Ishikawa (cell line): ENCODE measurements around the gene FAM216B.

Source experiments
- CEBPB ChIP-seq: IDR thresholded peaks from 2 replicates; pipeline ENCODE4 v1.6.1; 2012
- CREB1 ChIP-seq: IDR thresholded peaks from 2 replicates; pipeline ENCODE4 v1.6.1; 2012; ENCODE audit warnings: low read depth
- EGR1 ChIP-seq: IDR thresholded peaks from 2 replicates; pipeline ENCODE4 v1.6.1; 2012
- EP300 ChIP-seq: IDR thresholded peaks from 2 replicates; pipeline ENCODE4 v1.6.1; 2012; ENCODE audit warnings: borderline replicate concordance
- FOXM1 ChIP-seq: IDR thresholded peaks from 2 replicates; pipeline ENCODE4 v1.6.1; 2012; ENCODE audit warnings: low read depth, borderline replicate concordance
- NFIC ChIP-seq: IDR thresholded peaks from 2 replicates; pipeline ENCODE4 v1.6.1; 2012
- RAD21 ChIP-seq: IDR thresholded peaks from 2 replicates; pipeline ENCODE4 v1.6.1; 2012; ENCODE audit warnings: low read depth
- TAF1 ChIP-seq: IDR thresholded peaks from 2 replicates; pipeline ENCODE4 v1.6.1; 2012; ENCODE audit warnings: low read depth, mild to moderate bottlenecking
- TCF12 ChIP-seq: IDR thresholded peaks from 2 replicates; pipeline ENCODE4 v1.6.1; 2012; ENCODE audit warnings: low read depth
- TEAD4 ChIP-seq: IDR thresholded peaks from 2 replicates; pipeline ENCODE4 v1.6.1; 2012
- YY1 ChIP-seq: IDR thresholded peaks from 2 replicates; pipeline ENCODE4 v1.6.1; 2012; ENCODE audit warnings: low read depth
- ZBTB7A ChIP-seq: IDR thresholded peaks from 2 replicates; pipeline ENCODE4 v1.6.1; 2012; ENCODE audit warnings: low read depth
- TF ChIP-seq, protein P1 (sequence below): IDR thresholded peaks from 2 replicates; pipeline ENCODE4 v1.6.1; 2012
- TF ChIP-seq, protein P2 (sequence below): IDR thresholded peaks from 2 replicates; pipeline ENCODE4 v1.6.1; 2012; ENCODE audit warnings: low read depth, mild to moderate bottlenecking
- TF ChIP-seq, protein P3 (sequence below): IDR thresholded peaks from 2 replicates; pipeline ENCODE4 v1.6.1; 2012

FAM216B gene

DNA sequence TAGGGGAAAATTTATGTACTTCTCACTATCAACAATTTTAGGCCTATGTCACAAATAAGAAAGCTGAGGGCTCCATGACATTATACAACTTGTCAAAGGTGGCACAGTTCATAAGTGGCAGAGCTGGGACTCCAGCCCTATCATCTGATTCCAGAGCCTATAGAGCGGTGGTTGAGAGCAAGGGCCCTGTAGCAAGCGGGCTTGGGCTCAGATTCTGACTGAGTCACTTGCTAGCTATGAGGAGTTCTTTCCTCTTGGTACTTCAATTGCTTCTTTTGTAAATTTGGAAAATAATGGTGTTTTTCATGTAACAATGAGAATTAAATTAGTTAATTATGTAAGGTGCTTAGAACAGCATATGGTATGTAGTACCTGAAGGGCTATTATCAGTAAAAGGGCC is 28.7 kb upstream of the FAM216B start:
- no peak for TF ChIP-seq ZBTB7A
- no peak for TF ChIP-seq FOXM1
- no peak for TF ChIP-seq RAD21
- no peak for TF ChIP-seq EP300
- no peak for TF ChIP-seq TEAD4
- TF ChIP-seq, protein P1, sequence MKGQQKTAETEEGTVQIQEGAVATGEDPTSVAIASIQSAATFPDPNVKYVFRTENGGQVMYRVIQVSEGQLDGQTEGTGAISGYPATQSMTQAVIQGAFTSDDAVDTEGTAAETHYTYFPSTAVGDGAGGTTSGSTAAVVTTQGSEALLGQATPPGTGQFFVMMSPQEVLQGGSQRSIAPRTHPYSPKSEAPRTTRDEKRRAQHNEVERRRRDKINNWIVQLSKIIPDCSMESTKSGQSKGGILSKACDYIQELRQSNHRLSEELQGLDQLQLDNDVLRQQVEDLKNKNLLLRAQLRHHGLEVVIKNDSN: no peak
- TF ChIP-seq TCF12: no peak
- TF ChIP-seq TAF1: no peak
- no peak for TF ChIP-seq EGR1
- TF ChIP-seq CEBPB: no peak
- TF ChIP-seq YY1: no peak
- TF ChIP-seq CREB1: no peak
- no peak for TF ChIP-seq NFIC
- TF ChIP-seq, protein P2, sequence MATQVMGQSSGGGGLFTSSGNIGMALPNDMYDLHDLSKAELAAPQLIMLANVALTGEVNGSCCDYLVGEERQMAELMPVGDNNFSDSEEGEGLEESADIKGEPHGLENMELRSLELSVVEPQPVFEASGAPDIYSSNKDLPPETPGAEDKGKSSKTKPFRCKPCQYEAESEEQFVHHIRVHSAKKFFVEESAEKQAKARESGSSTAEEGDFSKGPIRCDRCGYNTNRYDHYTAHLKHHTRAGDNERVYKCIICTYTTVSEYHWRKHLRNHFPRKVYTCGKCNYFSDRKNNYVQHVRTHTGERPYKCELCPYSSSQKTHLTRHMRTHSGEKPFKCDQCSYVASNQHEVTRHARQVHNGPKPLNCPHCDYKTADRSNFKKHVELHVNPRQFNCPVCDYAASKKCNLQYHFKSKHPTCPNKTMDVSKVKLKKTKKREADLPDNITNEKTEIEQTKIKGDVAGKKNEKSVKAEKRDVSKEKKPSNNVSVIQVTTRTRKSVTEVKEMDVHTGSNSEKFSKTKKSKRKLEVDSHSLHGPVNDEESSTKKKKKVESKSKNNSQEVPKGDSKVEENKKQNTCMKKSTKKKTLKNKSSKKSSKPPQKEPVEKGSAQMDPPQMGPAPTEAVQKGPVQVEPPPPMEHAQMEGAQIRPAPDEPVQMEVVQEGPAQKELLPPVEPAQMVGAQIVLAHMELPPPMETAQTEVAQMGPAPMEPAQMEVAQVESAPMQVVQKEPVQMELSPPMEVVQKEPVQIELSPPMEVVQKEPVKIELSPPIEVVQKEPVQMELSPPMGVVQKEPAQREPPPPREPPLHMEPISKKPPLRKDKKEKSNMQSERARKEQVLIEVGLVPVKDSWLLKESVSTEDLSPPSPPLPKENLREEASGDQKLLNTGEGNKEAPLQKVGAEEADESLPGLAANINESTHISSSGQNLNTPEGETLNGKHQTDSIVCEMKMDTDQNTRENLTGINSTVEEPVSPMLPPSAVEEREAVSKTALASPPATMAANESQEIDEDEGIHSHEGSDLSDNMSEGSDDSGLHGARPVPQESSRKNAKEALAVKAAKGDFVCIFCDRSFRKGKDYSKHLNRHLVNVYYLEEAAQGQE: no peak
- TF ChIP-seq, protein P3, sequence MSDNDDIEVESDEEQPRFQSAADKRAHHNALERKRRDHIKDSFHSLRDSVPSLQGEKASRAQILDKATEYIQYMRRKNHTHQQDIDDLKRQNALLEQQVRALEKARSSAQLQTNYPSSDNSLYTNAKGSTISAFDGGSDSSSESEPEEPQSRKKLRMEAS: no peak

DNA sequence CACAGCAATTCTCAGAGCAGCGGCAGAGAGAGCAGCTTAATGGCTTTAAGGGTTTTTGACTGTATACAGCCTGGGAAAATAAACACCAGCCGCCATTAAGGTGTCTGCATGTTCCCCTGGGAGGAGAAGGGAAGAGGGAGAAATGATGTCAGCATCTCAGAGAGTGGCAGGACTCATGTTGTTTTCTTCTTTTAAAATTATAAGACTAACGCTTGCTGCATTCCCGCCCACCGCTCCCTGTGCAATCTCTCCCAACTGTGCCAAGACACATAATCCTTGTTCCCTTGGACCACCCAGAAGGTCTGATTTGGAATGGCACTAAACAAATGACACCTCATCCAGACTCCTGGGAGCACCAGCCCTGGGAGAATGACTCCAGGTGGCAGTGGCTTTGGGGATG is 27.7 kb upstream of the FAM216B start:
- TF ChIP-seq CEBPB (no peak), FOXM1 (no peak), EP300 (no peak), TEAD4 (no peak), ZBTB7A (no peak), CREB1 (no peak), TCF12 (no peak), EGR1 (no peak)
- TF ChIP-seq, protein P3: no peak
- TF ChIP-seq, protein P1: no peak

DNA sequence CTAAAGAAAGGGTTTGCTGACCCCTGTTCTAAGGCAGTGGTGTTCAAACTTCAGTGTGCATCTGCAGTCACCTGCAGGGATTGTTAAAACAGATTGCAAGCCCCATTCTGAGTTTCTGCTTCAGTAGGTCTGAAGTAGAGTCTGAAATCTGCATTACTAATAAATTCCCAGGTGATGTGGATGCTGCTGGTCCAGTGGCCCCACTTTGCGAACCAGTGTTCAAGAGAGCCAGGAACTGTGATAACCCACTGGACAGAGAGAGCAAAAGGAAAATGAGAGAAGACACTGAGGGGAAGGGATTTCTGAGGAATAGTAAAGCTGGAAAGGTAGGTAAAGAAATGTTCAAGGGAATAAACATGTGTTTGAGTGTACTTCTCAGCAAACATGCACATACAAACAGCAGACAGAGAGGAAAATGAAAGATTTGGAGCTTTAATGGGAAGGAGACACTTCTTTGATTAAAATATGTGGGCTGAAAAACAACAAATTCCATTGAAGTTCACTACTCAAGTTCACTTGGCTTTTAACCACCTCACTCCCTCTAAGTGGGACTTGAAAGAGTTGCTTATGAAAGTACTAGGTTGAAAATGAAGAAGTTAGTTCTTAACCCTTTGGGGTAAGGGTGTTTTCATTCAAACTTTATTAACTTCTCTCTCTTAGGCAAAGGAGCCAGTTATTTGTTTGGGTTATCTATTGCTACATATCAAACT is 26.4 kb upstream of the FAM216B start:
- no peak for TF ChIP-seq EP300
- no peak for TF ChIP-seq NFIC
- no peak for TF ChIP-seq YY1
- no peak for TF ChIP-seq TEAD4

DNA sequence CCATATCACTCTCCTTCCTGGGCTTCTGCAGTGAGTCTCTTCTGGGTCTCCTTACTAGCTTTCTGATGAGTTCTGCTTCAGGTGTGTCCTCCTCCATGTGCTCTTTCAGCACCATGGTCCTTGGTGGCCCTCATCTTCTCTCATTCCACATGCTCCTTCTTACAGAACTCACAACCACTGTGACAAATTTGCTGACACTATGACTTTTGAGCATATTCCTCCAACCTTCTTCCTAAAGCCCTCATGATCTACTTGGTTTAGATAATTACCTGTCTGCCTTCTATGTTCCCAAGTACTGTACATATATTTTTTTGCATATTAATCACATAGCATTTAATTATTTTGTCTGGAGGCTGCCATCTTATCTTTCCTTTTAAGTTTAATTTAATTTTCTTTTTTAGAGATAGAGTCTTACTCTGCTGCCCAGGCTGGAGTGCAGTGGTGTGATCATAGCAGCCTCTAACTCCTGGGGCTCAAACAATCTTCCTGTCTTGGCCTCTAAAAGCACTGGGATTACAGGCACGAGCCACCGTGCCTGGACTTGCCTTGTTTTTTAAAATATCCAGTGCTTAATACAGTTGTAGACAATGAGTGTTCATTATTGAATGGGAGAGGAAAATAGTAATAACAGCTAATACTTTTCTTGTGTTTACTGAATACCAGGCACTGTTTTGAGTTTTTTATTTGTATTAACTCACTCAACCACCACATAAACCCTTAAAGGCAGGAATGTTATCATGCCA is 23.5 kb upstream of the FAM216B start:
- TF ChIP-seq, protein P3: no peak
- TF ChIP-seq, protein P2: no peak
- TF ChIP-seq NFIC (no peak), TEAD4 (no peak), ZBTB7A (no peak), TAF1 (no peak), YY1 (no peak), RAD21 (no peak)

DNA sequence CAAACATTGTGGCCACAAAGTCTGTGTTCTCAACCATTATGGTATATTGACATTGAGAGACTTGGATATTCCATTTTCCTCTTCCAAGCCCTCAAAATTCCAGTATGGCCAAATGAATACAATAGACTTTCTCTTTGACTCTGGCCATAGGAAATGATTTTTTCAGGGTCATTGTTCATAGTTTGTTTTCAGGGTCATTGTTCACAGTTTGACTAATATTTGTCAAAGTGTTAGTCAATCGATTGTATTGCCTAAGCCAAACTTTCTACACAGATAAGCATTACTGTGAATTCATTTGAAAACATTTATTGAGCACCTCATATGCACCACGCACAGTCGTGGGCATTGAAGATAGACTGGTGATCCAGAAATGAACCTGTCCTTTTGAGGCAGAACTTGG is 22.9 kb upstream of the FAM216B start:
- TF ChIP-seq ZBTB7A: no peak
- TF ChIP-seq FOXM1: no peak
- TF ChIP-seq, protein P1: no peak
- TF ChIP-seq, protein P3: no peak
- no peak for TF ChIP-seq EGR1
- TF ChIP-seq, protein P2: no peak
- no peak for TF ChIP-seq EP300
- TF ChIP-seq TEAD4: no peak
- no peak for TF ChIP-seq CREB1
- no peak for TF ChIP-seq RAD21
